ENCODE results near the gene TLNRD1. TPM values are rescaled to one million over a fixed set of nuclear protein-coding genes. Genes with fewer than 3 reads are reported as not detected.

Gene TLNRD1
- total RNA-seq, 1 donor from 2014 or later, result 4.5 TPM

GRCh38 chr15:81029414-81030300 lies 28.9 kb downstream of the TLNRD1 start:
- DNase-seq, result no peak

DNA sequence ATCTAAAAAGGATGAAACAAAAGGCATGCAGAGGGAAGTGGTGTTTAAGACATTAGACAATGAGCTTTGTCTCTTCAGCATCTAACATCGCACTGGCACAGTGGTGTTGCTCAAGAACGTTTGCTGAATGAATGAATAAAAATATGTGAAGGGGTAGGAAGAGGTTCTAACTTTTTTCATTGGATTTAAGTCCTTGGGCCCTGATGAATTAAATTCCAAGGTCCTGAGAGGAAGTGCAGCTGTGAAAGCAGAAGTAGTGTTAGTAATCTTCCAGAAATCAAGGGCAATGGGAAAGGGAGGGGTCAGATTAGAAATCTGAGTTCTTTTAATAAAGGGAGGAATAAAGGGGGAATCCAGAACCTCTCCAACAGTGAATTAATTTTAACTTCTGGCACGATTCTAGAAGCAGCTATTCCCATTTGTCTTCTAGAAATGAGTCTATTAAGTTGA lies 29.6 kb downstream of the TLNRD1 start:
- DNase-seq, result no peak

DNA sequence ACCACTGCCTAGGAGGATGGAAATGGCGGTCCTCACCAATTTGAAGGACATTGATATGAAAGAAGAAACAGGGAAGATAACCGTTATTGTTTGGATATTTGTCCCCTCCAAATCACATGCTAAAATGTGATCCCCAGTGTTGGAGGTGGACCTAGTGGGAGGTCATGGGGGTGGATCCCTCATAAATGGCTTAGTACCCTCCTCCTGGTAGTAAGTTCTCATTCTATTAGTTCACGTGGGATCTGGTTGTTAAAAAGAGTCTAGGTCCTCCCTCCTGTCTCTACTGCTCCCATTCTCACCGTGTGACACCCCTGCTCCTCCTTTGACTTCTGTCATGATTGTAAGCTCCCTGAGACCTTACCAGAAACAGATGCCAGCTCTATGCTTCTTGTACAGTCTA lies 30.5 kb downstream of the TLNRD1 start:
- DNase-seq, result no peak

- DNase-seq, result no peak
Observed at GRCh38 chr15:81032355-81032754, 31.6 kb downstream of the TLNRD1 start.

DNA sequence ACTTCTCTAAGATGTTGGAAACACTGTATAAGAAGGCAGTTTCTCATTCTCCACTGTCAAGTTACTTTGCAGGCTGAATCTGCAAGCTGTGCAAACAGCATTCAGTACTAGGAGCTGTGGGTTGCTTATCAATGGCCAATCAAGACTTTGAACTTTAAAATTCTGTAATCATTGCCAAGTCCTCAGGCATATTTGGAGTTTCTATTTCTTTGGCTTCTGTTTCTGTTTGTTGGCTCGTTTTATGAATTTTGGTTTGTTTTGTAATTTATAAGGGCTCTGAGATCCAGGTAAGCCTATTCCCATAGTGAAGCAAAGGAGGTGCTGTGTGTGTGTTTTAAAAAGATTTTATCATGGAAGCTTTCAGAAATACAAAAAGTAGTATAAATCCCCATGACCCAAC lies 32.1 kb downstream of the TLNRD1 start:
- no peak for DNase-seq

GRCh38 chr15:81033508-81033907 lies 32.8 kb downstream of the TLNRD1 start:
- no peak for DNase-seq

- no peak for DNase-seq
Observed at GRCh38 chr15:81037952-81038743, 37.4 kb downstream of the TLNRD1 start.

GRCh38 chr15:81038975-81039607 lies 38.4 kb downstream of the TLNRD1 start:
- no peak for DNase-seq

GRCh38 chr15:81040757-81041156 lies 40.0 kb downstream of the TLNRD1 start:
- DNase-seq, result no peak

DNA sequence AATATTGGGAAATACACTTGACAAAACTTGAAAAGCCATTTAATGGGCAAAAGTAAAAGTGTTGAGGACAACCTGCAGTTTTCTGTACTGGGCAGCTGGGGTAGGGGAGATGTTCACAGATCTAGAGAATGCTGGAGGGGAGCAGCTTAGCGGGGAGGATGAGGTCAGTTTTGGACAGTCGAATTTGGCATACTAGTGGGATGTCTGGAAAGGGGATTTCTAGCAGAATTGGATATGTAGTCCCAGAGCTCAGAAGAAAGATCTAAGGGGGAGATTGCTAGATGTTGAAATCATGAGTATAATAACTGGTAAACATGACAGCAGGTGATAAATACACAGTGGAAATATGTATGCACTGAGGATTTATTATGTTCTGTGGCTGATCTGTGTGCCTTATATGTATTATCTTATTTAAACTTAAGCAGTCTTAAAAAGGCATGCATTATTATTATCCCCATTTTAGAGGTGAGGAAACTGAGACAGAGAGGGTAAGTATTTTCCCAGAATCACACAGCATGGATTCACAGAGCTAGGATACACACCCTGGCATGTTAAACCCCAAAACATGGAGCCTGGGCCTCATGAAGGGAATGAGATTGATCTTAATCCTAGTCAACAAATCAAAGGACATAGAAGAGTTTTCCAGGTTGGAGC lies 42.7 kb downstream of the TLNRD1 start:
- DNase-seq, result no peak

GRCh38 chr15:81043935-81044575 lies 43.3 kb downstream of the TLNRD1 start:
- no peak for DNase-seq

- DNase-seq, result no peak
Observed at GRCh38 chr15:81046290-81046689, 45.6 kb downstream of the TLNRD1 start.

GRCh38 chr15:81047928-81048327 lies 47.2 kb downstream of the TLNRD1 start:
- DNase-seq, result no peak

GRCh38 chr15:81049835-81050234 lies 49.1 kb downstream of the TLNRD1 start:
- DNase-seq, result no peak

DNA sequence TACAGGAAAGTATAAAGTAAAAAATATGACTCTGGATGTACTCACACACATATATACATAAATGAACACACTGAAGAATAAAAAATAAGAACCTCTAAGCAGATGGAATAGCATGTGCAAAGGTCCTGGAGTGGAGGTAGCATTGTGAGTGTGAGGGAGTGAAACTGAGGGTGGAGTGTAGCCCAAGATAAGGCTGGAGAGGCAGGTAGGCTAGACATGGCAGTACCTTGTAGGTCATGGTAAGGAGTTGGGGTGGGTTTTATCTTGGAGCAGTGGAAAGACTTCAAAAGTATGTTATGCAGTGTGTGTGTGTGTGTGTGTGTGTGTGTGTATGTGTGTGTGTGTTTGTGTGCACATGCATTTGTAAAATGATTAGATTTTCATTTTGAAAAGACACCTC lies 49.5 kb downstream of the TLNRD1 start:
- no peak for DNase-seq

DNA sequence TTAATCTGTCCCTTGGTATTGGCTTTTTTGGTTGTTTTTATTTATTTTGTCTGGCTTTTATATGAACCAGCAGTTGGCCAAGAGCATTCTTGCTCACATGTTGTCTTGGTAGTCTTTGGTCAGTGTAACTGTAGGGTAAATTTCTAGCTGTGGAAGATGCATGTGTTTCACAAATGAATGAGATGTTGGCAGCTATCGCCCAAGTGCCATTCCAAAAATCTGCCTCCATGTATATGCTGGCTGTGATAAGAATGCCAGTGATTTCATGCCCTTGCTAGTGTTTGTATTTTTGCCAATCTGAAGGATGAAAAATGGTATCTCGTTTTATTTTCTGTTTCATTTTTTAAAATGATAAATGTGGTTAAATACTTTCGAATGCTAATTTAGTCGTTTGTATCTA lies 50.1 kb downstream of the TLNRD1 start:
- DNase-seq, result no peak

- no peak for DNase-seq
Observed at GRCh38 chr15:81052046-81052445, 51.3 kb downstream of the TLNRD1 start.

- no peak for DNase-seq
Observed at GRCh38 chr15:81053621-81054020, 52.9 kb downstream of the TLNRD1 start.

DNA sequence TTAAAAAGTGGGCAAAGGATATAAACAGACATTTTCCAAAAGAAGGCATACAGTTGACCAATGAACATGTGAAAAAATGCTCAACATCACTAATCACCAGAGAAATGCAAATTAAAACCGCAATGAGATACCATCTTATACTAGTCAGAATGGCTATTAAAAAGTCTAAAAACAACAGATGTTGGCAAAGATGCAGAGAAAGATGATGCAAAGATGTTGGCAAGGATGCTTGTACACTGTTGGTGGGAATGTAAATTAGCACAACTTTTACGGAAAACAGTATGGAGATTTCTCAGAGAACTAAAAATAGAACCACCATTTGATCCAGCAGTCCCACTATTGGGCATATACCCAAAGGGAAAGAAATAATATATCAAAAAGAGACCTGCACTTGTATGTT lies 53.5 kb downstream of the TLNRD1 start:
- peak; percentile 41 for DNase-seq
